Measurements from ENCODE around the gene U2AF1L4.

U2AF1L4 gene

DNA sequence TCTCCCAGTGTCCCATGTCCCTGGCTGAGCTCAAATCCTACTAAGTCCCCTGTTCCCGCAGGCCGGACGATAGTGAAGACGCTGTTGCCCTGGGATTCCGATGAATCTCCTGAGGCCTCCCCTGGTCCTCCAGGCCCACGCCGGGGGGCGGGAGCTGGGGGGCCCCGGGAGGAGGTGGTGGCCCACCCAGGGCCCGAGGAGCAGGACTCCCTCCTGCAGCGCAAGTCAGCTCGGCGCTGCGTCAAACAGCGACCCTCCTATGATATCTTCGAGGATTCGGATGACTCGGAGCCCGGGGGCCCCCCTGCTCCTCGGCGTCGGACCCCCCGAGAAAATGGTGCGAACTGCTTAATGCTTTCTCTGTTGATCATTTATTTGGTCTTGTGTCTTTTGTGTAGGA lies 21.5 kb downstream of the U2AF1L4 start:
- DNase-seq, result no peak

DNA sequence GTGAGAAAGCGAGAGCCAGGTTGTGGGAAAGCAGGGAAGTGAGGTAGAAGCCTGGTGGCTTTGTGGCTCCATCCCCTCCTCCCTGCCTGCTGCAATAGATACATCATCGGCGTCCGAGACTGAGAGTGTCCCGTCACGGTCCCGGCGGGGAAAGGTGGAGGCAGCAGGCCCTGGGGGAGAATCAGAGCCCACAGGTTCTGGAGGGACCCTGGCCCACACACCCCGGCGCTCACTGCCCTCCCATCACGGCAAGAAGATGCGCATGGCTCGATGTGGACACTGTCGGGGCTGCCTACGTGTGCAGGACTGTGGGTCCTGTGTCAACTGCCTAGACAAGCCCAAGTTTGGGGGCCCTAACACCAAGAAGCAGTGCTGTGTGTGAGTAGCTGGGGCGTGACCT lies 22.3 kb downstream of the U2AF1L4 start:
- no peak for DNase-seq

DNA sequence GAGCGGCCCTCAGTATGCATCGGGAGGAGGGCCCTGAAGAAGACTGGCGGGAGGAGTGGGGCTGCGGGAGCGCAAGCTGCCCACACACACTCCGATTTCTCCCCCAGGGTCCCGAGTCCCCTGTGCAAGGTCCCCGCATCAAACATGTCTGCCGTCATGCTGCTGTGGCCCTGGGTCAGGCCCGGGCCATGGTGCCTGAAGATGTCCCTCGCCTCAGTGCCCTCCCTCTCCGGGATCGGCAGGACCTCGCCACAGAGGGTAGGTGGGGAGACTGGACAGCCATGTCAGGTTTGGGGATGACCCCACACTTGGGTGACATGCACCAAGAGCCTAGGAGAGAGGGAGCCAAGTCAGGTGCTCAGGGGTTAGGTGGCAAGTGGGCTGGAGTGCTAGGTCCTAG lies 22.8 kb downstream of the U2AF1L4 start:
- DNase-seq, result no peak

DNA sequence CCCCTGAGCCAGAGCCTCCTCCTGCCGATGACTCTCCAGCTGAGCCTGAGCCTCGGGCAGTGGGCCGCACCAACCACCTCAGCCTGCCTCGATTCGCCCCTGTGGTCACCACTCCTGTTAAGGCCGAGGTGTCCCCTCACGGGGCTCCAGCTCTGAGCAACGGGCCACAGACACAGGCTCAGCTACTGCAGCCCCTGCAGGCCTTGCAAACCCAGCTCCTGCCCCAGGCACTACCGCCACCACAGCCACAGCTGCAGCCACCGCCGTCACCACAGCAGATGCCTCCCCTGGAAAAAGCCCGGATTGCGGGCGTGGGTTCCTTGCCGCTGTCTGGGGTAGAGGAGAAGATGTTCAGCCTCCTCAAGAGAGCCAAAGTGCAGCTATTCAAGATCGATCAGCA lies 23.8 kb downstream of the U2AF1L4 start:
- no peak for DNase-seq

DNA sequence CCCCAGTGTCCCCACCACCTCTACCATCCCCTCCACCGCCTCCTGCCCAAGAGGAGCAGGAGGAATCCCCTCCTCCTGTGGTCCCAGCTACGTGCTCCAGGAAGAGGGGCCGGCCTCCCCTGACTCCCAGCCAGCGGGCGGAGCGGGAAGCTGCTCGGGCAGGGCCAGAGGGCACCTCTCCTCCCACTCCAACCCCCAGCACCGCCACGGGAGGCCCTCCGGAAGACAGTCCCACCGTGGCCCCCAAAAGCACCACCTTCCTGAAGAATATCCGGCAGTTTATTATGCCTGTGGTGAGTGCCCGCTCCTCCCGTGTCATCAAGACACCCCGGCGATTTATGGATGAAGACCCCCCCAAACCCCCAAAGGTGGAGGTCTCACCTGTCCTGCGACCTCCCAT lies 24.6 kb downstream of the U2AF1L4 start:
- no peak for DNase-seq

DNA sequence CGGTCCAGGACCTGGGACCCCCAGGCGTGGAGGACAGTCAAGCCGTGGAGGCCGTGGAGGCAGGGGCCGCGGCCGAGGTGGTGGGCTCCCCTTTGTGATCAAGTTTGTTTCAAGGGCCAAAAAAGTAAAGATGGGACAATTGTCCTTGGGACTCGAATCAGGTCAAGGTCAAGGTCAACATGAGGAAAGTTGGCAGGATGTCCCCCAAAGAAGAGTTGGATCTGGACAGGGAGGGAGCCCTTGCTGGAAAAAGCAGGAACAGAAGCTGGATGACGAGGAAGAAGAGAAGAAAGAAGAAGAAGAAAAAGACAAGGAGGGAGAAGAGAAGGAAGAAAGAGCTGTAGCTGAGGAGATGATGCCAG lies 25.1 kb downstream of the U2AF1L4 start:
- no peak for DNase-seq

DNA sequence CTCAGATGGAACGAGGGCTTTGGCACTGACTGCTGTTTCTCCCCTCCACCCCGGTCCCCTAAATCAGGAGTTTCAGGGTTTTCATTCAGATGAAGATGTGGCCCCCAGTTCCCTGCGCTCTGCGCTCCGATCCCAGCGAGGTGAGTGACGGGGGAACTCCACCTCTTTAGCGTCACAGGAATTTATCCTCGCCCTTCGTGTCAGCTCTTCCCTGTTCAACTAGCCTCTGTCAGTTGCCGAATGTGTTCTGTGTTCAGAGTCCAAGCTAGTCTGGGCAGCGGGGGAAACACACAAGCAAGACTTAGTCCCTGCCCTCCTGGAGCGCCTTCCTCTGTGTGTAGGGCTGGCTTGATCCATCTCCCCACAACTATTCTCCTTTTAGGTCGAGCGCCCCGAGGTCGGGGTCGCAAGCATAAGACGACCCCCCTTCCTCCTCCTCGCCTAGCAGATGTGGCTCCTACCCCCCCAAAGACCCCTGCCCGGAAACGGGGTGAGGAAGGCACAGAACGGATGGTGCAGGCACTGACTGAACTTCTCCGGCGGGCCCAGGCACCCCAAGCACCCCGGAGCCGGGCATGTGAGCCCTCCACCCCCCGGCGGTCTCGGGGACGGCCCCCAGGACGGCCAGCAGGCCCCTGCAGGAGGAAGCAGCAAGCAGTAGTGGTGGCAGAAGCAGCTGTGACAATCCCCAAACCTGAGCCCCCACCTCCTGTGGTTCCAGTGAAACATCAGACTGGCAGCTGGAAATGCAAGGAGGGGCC lies 25.6 kb downstream of the U2AF1L4 start:
- no peak for DNase-seq

DNA sequence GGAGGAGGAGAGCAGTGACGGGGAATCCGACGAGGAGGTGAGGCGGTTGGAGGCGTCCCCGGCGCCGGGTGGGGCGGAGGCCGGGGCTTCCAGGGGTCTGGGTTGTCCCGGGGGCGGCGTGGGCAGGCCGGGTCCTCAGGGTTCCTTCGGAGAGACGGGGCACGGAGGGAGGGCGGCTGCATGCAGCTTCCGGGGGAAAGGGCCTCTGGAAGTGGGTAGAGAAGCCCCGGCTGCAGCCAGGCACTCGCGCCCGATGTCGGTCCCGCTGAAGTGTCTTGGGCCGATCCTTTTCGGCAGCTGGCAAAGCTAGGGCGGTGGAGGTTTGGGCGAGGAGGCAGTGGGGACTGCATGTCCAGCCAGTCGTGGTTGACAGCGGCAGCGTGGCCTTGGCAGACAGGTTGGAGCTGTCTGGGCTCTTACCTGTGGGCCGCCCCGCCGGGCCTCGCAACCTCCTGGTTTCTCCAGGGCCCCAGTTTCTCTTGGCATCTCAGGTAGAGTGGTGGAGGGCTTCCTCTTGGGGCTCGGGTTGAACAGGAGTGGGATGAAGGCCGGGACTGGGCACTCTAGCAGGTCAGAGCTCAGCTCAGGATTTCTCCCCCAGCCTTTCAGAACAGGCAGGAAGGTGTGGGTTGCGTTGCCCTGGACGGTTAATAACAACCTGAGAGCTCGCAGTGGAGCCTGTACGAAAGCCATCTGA lies 26.7 kb downstream of the U2AF1L4 start:
- peak in 1 of 2 donors; percentile 39 for DNase-seq

DNA sequence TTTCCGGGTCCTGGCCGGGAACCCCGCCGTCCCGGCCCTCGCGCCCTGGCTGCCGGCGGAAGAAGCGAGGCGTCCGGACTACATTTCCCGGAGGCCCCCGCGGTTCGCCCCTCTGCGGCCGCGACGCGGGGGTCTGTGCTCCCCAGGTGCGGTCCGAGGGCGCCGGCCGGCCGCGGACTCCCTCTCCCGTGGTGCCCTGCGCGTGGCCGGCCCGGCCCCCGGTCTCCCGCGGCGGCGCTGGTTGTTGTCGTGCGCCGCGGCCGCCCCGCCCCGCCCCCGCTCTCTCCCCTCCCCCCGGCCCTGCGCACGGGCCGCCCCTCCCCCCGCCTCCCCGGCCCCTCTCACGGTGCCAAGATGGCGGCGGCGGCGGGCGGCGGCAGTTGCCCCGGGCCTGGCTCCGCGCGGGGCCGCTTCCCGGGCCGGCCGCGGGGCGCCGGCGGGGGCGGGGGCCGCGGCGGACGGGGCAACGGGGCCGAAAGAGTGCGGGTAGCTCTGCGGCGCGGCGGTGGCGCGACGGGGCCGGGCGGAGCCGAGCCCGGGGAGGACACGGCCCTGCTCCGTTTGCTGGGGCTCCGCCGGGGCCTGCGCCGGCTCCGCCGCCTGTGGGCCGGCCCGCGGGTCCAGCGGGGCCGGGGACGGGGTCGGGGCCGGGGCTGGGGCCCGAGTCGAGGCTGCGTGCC lies 27.4 kb downstream of the U2AF1L4 start, which contains the start of gene KMT2B:
Gene KMT2B, plus strand, starts transcription at position 339 of the 680 bp plus-strand sequence. Its CDS starts 16 bp downstream, at position 355.
- no peak for DNase-seq

DNA sequence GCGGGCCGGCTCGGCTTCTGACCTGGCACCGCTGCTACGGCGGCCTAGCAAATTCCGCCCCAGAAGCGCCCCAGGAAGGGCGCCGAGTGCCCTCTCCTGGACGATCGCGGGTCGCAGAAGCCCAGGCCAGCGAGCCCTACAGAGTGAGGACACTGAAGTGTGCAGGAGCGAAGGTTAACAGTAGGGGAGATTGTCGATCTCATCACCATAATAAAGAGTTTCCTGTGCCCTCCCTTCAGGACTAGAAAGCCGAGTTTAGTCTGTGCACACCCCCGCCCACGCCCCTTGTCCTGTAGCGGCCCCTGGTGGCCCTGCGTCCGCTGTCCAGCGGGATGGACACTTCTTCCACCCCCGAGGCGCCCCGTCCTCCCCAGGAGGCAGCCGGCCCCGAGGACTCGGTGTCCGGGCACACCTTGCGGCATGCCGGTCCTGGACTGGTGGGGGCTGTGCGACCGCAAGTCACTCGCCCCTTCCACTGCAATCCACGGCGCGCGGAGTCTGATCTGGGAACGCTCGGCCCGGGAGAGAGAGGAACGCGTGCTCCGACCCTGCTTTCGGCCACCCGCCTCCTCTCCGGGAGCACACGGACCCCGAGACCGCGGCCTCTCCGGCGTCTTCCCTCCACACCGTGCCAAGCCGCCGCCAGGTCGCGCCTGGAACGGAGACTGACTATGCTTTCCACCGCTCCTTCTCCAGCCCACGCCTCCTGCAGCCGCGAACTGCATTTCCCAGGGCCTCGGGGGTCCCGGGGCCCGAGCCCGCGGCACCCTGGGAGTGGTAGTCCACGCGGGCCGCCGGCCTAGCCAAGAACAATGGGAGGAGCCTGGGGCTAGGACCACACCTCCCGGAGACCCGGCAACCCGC lies 28.2 kb downstream of the U2AF1L4 start:
- DNase-seq, result peak; percentile 98

DNA sequence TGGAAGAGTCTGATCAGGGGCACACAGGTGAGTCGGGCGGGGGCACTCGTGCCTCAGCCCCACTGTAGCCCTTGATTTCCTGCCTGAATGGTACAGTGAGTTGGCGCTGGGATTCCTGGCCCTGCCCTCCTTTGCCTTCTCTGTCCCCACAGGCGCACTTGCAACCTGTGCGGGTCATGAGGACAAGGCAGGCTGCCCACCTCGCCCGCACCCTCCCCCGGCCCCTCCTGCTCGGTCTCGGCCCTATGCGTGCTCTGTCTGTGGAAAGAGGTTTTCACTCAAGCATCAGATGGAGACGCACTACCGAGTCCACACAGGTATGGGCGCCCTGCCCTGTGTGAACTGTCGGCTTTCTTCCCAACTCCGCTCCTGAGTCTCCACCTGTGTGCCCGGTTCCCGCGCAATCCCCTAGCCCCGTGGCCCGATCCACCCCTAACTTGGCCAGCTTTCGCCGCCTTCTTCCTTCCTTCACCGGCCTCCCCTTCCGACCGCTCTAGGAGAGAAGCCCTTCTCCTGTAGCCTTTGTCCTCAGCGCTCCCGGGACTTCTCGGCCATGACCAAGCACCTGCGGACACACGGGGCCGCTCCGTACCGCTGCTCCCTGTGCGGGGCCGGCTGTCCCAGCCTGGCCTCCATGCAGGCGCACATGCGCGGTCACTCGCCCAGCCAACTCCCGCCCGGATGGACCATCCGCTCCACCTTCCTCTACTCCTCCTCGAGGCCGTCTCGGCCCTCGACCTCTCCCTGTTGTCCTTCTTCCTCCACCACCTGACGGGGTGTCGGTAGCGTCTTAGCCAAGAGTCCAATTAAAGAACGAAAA lies 29.0 kb downstream of the U2AF1L4 start:
- peak in 1 of 2 donors; percentile 11 for DNase-seq

DNA sequence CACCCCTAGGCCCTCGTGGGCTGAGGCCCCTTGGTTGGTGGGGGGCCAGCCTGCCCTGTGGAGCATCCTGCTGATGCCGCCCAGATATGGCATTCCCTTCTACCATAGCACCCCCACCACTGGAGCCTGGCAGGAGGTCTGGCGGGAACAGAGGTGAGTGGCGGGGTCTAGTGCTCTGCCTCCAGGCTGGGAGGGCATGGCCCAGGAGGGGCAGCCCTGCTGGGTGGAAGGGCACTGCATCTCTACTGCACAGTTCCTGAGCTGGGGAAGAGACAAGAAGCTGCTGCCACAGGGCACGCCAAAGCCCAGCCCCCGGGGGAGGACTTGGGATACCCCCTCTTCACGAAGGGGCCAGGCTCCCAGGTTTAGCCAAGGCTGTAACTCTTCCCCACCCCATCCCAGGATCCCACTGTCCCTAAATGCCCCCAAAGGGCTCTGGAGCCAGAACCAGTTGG lies 29.8 kb downstream of the U2AF1L4 start:
- DNase-seq, result no peak

DNA sequence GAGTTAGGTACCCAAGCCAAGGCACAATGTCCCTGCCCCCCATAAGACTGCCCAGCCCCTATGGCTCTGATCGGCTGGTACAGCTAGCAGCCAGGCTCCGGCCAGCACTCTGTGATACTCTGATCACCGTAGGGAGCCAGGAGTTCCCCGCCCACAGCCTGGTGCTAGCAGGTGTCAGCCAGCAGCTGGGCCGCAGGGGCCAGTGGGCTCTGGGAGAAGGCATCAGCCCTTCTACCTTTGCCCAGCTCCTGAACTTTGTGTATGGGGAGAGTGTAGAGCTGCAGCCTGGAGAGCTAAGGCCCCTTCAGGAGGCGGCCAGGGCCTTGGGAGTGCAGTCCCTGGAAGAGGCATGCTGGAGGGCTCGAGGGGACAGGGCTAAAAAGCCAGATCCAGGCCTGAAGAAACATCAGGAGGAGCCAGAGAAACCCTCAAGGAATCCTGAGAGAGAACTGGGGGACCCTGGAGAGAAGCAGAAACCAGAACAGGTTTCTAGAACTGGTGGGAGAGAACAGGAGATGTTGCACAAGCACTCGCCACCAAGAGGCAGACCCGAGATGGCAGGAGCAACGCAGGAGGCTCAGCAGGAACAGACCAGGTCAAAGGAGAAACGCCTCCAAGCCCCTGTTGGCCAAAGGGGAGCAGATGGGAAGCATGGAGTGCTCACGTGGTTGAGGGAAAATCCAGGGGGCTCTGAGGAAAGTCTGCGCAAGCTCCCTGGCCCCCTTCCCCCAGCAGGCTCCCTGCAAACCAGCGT lies 30.4 kb downstream of the U2AF1L4 start:
- peak in 1 of 2 donors; percentile 14 for DNase-seq

DNA sequence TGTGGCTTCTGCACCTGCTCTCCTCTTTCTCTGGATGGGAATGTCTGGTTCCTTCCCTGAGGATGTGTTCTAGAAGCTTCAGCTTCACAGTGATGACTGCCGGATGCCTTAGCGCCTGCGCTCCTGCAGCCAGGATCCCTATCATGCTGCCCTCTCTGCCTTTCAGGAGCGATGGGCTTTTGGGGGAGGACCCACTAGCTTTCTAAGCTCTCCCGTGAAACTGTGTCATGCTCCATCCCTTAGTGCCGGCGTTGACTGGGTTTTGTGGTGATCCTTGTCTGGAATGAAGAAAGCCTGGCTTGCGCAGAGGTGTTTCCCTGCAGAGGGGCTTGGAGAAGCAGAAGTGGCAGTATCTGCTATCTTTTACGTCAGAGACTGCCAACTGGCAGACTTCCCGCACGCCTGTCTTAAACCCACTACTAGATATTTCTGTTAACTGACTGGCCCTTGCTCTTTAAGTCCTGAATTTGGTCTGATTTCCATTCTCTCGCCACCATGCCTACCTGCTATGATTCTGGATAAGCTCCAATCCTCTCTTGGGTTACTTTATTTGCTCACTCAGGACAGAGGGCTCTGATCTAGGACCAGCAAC lies 31.2 kb downstream of the U2AF1L4 start:
- no peak for DNase-seq

DNA sequence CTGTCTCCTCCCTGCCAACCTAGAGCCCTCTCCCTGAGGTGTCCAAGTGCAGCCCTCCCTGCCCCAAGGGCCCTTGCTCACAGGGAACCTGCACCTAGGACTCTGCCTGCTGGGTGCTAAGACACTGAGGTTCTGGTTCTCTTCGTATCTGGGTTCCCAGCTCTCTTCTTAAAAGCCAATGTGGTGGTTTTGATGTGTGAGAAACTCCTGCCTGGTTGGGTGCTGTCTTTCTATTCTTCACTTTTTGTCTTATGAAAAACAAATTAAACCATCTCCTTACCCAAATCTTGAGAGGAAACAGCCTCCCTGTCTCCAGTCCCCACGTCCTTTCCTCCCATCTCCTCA lies 31.7 kb downstream of the U2AF1L4 start:
- no peak for DNase-seq

DNA sequence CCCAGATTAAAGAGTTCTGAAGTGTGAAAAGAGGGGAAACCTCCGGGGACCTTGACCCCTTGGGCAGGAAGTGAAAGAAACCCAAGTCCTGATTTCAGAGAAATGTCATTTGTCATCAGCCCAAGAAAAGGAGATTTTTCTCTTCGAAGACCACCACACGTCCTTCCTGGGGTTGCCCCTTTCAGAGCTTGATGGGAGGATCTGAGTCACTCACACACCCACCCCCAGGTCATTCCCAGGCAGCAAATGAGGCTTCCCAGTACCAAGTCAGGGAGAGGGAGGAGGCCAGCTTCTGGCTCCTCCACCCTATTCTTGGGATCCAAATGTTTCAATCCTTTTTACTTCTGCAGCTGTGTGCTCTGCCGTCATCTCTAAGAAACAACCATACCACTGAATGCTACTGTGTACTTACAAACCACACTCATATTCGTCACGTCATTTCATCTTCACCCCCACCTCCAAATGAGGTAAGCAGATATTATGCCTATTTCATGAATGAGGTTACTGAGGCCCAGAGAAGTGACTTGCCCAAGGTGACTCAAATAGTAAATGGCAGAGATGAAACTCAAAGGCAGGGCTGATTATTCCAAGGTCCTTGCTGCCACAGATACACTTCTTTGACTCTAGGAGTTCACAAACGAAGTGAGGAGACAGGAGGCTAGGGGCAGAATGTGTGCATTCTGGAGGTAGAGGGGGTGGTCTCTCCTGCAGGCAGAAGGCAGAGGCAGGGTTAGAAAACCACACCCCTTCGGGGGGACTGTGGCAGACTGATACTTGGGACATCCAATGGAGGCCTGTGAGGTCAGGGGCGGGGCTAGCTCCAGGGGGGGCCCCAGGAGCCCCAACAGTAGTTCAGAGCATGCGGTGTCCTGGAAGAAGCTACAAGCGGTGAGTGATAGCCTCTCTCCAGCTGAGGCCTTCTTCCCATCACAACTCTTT lies 32.4 kb downstream of the U2AF1L4 start:
- DNase-seq, result peak; percentile 47 to 58

DNA sequence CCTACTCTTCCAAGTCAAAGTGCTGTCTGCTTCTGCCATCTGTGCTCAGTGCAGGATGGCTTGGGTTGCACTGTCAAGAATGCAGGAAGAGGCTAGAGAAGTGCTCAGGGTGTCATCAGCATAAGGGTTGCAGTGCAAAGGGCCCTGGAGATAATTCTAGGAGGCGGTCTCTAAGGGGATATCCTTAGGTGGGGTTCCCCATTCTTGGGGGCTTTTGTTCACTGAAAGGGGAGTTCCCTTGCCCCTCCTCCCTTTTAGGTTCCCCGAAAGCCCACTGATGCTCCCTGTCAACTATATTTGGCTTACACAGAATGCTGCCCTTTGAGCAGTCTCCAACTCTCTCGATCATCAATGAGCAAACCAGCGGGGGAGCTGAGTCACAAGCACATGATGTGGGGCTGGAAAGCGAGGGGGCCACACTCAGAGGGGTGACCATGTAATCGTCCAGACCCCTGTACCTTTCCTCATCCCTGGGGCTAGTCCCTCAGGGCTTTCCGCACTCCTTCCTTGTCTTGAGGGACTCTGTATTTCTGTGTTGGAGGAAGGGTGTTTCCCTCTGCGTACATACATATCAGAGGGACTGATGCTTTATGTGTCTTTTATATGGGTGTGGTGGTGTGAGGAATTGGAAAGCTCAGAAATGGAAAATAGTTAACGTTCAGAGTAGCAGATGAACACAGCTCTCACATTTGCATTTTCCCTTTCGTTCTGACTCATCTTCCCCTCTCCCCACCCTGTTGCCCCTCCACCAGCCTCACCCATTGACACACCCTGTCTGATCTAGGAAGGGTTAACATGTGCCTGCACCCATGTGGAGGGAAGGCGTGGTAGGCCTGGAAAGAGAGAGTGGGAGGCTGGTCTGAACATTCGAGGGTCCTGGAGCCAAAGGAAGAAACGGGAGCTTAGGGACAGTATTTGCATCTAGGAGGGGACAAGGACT lies 34.2 kb downstream of the U2AF1L4 start:
- peak in 1 of 2 donors; percentile 29 for DNase-seq

DNA sequence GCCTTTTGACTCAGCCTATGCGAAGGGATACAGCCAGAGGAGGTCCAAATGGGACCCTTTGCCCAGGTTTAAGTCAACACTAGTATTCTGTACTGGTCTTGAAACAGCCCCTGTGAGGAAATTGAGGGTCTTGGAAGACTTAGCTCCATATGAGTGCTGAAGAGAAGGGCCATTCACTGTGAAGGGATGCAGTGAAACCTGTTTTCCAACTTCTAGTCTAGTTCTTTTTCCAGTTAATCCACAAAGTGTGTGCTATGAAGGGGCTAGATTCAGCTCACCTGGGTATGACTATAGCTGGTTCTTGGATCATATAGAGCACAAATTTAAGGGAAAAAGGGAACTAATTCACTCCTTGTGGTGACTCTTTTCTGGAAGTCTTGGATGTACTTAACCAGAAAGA lies 36.8 kb downstream of the U2AF1L4 start:
- no peak for DNase-seq

All from CD4-positive, alpha-beta T cell treated with Interleukin-4 for 1 hour (primary cell).